Transverse colon (tissue), 3 donors: Measurements from ENCODE around the gene ANTKMT.

Experiments used
- EP300 ChIP-seq: sonication (generic); formaldehyde crosslinking; IDR thresholded peaks from one replicate; pipeline ENCODE4 v1.6.1; 2017; ENCODE audit warnings: antibody characterized with exemption, low read depth
- POLR2A ChIP-seq: fragments of 450-650 bp; IDR thresholded peaks from one replicate; pipeline ENCODE4 v1.6.1; 2016; ENCODE audit warnings: antibody characterized with exemption, mild to moderate bottlenecking, moderate library complexity
- TF ChIP-seq, protein P1 (sequence below), 5 experiments: fragments of 200-600 bp in 3 of 5; fragments of 450-650 bp in 2 of 5; sonication (generic) in 3 of 5; IDR thresholded peaks; 1 replicate in 2 of 5; 2 replicates in 3 of 5; pipeline ENCODE4 v1.5.1; 2016 to 2017; ENCODE audit warnings: antibody characterized with exemption in 5 of 5, inconsistent platforms in 3 of 5, mild to moderate bottlenecking in 2 of 5, moderate library complexity in 1 of 5

DNA sequence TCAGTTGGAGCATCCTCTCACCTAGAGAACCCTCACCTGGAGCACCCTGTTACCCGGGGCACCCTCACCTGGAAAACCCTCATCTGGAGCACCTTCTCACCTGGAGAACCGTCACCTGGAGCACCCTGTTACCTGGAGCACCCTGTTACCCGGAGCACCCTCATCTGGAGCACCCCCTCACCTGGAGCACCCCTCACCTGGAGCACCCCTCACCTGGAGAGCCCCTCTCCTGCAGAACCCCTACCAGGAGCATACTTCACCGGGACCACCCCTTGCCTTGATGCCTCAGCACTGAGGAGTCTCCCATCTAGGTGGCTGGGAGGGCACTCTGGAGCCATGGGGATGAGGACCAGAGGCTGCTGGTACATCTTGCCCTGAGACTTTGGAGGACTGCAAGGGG is 12.0 kb upstream of the ANTKMT start:
- TF ChIP-seq POLR2A = no peak
- TF ChIP-seq, protein P1, sequence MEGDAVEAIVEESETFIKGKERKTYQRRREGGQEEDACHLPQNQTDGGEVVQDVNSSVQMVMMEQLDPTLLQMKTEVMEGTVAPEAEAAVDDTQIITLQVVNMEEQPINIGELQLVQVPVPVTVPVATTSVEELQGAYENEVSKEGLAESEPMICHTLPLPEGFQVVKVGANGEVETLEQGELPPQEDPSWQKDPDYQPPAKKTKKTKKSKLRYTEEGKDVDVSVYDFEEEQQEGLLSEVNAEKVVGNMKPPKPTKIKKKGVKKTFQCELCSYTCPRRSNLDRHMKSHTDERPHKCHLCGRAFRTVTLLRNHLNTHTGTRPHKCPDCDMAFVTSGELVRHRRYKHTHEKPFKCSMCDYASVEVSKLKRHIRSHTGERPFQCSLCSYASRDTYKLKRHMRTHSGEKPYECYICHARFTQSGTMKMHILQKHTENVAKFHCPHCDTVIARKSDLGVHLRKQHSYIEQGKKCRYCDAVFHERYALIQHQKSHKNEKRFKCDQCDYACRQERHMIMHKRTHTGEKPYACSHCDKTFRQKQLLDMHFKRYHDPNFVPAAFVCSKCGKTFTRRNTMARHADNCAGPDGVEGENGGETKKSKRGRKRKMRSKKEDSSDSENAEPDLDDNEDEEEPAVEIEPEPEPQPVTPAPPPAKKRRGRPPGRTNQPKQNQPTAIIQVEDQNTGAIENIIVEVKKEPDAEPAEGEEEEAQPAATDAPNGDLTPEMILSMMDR (IDR thresholded peaks at IDR 0.05) = no peak
- TF ChIP-seq EP300 = no peak
